ENCODE measurements around the gene FAM222B.
"Not testable (repeated sequence)": the region's sequence is repeated elsewhere in the genome, so short reads cannot be mapped to it uniquely, and the experiment has no call there.

Gene FAM222B

GRCh38 chr17:28726226-28726626, 116.4 kb downstream of the FAM222B start, which contains the start of gene TLCD1:
TSS of gene TLCD1 (minus strand) at chr17:28726233. CDS start at chr17:28726097, 136 bp downstream.
- DNase-seq: peak; percentile 83

- DNase-seq: peak; percentile 72
These were observed 116.8 kb downstream of the FAM222B start for GRCh38 chr17:28725660-28726225.

GRCh38 chr17:28725166-28725659, 117.4 kb downstream of the FAM222B start:
- DNase-seq: peak; percentile 37

DNA sequence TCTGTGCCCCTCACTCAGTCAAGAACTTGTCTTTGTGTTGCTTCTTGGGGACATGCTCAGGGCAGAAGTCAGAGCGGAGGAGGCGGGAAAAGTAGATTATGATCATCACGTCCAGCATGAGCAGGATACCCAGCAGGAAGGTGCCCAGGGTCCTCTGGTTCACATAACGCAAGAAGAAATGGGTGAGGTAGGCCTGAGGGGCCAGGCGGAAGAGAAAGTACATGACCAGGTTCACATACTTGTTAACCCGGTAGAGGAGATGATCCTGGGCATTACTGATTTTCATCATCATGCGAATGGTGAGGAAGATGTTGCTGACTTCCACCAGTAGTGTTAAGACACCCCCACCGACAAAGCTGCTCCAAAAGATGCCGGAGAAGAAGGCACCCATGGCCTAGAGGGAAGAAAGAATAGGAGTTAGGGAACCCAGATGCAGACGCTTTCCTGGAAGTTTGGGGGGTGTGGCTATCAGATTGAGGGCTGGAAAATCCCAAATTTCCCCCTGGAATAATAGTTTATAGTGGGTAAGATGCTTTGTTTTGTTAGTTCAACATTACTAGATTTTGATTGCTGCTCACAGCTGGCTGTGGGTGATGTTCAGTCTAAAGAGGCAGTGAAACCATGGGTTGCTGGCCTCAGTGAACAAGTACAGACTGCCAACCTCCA, 118.0 kb downstream of the FAM222B start:
- DNase-seq: peak; percentile 26

DNA sequence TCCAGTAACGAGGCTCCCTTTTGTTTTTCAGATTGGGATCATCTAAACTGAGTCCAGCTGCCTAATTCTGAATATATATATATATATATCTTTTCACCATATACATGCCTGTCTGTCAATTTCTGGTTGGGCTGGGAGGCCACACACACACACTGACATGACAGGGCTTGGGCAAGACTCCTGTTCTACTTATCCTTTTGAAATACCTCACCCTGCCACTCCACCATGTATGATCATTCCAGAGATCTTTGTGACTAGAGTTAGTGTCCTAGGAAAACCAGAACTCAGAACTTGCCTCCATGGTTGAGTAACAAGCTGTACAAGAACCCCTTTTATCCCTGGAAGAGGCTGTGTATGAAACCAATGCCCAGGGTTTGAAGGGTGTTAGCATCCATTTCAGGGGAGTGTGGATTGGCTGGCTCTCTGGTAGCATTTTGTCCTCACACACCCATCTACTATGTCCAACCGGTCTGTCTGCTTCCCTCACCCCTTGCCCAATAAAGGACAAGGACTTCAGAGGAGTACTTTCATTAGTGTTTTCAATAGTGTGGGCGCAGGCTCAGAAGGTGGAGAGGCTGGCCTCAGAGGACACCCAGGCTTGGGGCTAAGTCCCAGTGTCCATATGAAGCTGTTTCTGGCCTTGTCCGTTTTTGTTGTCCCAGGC, 118.6 kb downstream of the FAM222B start:
- not testable (repeated sequence) for DNase-seq

- no peak for DNase-seq
These were observed 119.3 kb downstream of the FAM222B start for GRCh38 chr17:28723159-28723835.

DNA sequence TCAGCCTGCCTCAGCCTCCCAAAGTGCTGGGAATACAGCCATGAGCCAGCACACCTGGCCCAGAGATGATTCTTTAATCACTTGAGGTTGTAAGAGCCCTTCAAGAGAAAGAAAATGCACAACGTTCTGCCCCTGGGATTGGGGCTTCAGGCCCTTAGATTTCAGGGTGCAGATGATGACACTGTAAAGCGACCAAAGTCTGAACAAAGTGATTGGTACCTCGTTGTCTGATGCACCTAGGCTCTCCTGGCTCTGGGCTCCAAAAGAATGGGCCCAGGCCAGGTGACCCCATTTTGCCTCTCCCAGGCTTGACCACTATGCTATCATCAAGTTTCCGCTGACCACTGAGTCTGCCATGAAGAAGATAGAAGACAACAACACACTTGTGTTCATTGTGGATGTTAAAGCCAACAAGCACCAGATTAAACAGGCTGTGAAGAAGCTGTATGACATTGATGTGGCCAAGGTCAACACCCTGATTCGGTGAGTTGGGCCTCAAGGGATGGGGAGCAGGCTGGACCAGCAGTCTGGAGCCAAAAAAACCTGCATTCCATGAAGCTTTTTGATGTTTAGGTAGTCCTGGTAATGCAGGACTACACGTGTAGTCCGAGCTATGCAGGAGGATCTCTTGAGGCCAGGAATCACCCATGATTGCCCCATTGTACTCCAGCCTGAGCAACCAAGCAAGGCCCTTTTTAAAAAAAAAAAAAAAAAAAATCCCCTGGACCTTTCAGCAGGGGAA, 120.0 kb downstream of the FAM222B start:
- no peak for DNase-seq

DNA sequence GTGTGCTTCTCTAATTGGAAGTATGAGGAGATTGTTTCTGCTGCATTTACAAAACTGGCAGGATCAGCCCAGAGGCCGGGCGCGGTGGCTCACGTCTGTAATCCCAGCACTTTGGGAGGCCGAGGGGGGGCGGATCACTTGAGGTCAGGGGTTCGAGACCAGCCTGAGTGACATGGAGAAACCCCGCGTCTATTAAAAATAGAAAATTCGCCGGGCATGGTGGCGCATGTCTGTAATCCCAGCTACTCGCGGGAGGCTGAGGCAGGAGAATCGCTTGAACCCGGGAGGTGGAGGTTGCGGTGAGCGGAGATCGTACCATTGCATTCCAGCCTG, 121.6 kb downstream of the FAM222B start:
- not testable (repeated sequence) for DNase-seq

GRCh38 chr17:28720247-28720996, 122.2 kb downstream of the FAM222B start:
- DNase-seq: peak; percentile 48

DNA sequence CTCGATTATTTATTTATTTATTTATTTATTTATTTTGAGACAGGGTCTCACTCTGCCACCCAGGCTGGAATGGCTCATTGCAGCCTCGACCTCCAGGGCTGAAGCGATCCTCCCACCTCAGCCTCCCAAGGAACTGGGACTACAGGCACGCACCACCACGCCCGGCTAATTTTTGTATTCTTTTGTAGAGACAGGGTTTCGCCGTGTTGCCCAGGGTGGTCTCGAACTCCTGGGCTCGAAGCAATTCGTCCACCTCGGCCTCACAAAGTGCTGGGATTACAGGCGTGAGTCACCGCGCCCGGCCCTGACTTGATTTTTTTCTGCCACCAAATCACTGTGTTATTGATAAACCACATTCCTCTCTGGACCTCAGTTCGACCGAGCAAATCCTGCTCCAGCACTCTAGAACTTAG, 123.6 kb downstream of the FAM222B start:
- no peak for DNase-seq

GRCh38 chr17:28718333-28719020, 124.1 kb downstream of the FAM222B start:
- DNase-seq: no peak

GRCh38 chr17:28717578-28718332, 124.8 kb downstream of the FAM222B start, which contains the start of gene RAB34:
TSS of gene RAB34 (minus strand) at chr17:28717868. CDS start at chr17:28717266, 602 bp downstream.
- DNase-seq: peak; percentile 40

- peak; percentile 34 for DNase-seq
These were observed 125.6 kb downstream of the FAM222B start for GRCh38 chr17:28716740-28717577.

GRCh38 chr17:28715217-28715616, 127.4 kb downstream of the FAM222B start:
- DNase-seq: no peak

- no peak for DNase-seq
These were observed 128.3 kb downstream of the FAM222B start for GRCh38 chr17:28714281-28714680.

- DNase-seq: no peak
These were observed 129.7 kb downstream of the FAM222B start for GRCh38 chr17:28712705-28713415.

- DNase-seq: peak; percentile 76
These were observed 130.4 kb downstream of the FAM222B start for GRCh38 chr17:28712032-28712704.

- peak; percentile 32 for DNase-seq
These were observed 130.9 kb downstream of the FAM222B start, which contains the start of gene PROCA1 for GRCh38 chr17:28711723-28712031. TSS of gene PROCA1 (minus strand) at chr17:28711888. CDS start at chr17:28711660, 228 bp downstream.

Measured in stimulated activated CD4-positive, alpha-beta T cell treated with anti-CD3 and anti-CD28 coated beads, Interleukin-1b, Interleukin-23, amount 100 ng/mL, for 48 hours (primary cell).